NCI-H748 treated with DMSO at 0.1 percent for 48 hours (cell line): ENCODE measurements around the gene ST6GALNAC3.
"Not testable (repeated sequence)": the region's sequence is repeated elsewhere in the genome, so short reads cannot be mapped to it uniquely, and the experiment has no call there.

Experiments used
- DNase-seq: peaks from one replicate; lab custom pipeline; 2025; lab: John Stamatoyannopoulos, UW

ST6GALNAC3 gene

DNA sequence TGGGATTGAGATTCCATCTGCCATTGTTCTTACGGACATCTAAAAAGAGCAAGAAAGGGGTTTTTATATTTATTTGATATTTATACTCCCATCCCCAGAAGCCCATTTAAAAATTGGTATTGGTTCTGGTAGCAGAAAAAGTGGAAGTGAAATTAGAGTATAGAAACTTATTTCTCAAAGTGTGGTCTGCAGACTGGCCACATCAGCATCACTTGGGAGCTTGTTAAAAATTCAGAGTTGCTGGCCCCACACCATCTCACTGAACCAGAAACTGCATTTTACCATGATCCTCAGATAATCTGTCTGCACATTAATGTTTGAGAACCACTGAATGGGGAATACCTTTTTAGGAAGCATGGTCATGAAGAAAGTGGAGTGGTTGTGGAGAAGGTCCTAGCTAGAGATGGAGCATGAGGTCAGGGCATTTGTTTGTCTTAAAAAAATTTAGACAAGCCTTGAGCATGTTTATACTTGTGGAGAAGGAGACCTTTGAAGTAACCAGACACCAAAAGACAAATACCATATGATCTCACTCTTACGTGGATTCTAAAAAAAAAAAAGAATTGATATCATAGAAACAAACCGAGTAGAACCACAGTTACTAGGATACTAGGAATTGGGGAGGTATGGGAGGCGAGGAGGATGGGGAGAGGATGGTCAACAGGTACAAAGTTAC is 116.3 kb downstream of the ST6GALNAC3 start:
- DNase-seq = no peak

DNA sequence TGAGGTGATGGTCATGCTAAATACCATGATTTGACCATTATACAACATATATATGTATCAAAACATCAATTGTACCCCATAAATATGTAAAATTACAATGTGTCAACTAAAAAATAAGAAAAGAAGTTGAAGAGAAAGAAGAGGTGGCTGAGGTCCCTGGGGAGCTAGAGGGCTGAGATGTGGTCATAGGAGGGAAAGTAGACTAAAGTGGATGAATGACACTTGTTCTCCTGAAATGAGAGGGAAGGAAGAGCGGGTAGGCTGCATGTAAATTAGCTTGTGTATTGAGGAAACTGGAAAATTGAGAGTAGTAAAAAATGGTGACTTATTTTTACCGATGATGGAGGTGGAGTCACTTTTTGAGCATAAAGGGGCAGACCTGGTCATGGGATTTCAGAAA is 117.0 kb downstream of the ST6GALNAC3 start:
- DNase-seq = no peak

DNA sequence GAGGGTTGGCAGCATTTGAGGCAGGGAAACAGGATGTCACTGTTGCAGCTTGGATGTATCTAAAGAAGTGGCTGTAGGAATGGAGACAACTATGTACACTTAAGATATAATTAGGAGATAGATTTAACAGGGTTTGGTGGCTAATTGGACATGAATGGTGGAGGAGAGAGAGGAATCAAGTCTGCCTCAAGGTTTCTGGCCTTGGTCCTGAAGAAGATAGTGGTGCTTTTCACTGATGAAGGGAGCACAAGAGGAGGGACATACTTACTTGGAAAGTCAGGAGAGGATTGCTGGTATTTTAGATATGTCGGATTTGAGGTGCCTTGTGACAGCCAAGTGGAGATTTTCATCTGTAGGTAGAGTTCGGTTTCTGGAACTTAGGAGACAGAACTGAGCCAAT is 123.9 kb downstream of the ST6GALNAC3 start:
- no peak for DNase-seq

DNA sequence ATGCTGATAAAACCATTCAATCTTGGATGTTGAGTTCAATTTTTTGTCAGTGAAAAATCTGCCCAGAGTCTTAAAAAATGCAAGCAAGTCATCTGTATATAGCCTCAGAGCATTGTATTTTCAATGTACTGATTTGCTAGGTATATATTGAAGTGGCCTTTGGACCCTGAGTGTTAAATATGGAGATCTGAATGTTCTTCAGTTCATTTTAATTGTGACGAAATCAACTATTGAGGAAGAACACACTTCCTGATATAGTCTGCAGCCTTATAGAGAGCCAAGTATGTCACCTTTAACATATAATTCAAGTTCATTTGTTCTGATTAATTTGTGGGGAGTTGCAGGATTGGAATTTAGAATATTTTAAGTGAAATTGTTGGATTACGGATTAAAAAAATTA is 128.1 kb downstream of the ST6GALNAC3 start:
- DNase-seq = no peak

DNA sequence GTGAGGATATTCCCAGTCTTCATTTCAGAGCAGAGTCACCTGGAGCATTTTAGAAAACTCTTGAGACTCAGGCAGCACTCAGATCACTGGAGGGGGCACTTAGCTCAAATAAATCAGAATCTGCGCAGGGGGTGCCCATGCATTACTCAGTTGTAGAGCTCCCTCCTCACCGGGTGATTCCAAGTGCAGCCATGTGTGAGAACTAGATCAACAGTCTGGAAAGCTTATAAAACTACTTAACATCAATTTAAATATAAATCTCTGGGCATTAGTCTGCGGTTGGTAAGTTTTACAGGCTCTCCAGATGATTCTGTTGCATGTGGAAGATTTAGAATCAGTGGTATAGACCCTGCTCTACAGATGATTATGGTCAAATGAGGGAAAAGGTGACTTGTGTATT is 128.6 kb downstream of the ST6GALNAC3 start:
- DNase-seq = no peak

DNA sequence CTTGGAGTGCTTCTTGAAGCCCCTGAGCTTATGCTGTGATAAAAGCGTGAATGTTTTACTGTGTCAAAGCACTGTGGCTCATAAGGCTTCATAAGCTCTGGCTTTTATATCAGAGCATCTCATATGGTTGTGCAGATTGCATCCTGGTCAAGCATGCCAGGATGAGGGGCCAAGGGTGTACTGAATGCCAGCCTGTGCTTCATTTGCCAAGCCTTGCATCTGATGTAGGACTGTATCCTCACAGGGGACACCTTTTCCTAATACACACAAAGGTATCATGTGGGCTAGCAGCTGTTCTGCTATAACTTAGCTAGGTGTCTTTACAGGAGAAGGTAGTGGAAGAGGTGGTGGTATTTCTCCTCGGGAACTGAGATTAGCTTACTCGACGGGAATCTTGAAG is 134.7 kb downstream of the ST6GALNAC3 start:
- DNase-seq = no peak

DNA sequence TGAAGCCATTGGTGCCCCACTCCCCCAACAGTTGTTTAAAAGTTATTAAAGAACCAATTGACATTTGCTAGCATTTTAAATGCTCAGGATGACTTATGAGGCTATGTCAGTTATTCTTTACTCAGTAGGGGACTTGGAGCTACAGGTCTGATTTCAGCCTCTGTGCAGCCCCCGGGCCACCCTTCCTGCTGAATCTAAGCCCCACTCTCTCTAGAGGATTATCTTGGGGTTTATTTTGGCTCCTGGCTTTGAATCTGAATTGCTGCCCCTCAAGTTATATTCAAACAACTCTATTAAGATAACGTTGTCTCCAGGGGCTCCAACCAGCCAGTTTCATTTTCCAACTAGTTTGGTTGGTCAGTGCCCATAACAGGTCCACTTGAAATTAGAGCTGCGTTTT is 135.1 kb downstream of the ST6GALNAC3 start:
- DNase-seq = no peak

DNA sequence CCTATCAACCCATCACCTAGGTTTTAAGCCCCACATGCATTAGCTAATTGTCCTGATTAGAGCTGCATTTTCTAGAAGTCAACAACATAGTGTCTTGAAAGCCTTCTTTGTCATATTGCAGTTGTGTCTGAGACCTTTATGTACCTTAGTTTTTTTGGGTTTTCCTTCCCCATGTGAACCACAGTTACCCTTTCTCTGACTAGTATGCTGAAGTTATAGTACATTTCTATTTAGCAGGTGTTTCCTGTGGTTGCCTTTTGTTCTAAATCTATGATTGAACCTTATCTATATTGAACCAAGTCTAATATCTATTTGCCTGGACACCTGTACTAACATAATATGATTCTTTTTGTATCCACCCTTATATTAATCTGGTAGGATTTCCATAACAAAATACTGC is 135.6 kb downstream of the ST6GALNAC3 start:
- no peak for DNase-seq

DNA sequence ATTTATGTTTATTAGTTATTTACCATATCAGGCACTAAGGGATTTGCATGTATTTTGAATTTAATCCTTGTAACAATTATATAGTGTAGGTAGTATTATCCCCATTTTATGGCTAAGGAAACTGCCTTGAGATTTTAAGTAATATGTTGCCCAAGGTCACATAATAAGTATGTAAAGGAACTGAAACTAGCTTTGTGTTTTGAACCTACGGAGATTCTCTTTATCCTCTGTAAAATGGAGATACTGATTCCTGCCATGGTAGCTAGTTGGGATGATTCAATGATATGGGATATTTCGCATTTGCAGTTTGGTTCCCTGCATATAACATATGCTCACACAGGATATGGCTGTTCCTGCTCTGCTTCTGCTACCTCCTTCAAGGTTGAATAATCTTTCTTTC is 144.3 kb downstream of the ST6GALNAC3 start:
- DNase-seq = no peak

DNA sequence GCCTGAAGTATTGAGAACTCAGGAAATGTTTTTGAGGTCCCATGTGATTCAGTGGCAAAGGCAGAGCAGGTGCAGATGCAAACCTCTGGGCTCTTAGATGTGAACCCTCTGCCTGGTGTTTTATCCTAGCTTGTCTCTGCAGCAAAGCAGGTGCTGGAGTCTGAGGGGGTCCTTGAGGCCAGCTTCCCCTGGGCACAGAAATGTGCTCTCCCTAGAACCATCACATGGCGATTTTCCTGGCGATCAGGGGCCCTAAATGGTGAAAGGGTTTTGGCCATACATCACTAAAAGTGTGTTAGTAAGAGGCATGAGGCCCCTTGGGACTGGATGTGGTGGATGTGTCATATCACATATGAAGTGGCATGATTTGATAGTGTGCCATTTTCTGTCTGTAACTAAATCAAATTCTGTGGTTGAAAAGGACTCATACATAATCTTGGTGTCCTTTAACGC is 144.8 kb downstream of the ST6GALNAC3 start:
- no peak for DNase-seq

DNA sequence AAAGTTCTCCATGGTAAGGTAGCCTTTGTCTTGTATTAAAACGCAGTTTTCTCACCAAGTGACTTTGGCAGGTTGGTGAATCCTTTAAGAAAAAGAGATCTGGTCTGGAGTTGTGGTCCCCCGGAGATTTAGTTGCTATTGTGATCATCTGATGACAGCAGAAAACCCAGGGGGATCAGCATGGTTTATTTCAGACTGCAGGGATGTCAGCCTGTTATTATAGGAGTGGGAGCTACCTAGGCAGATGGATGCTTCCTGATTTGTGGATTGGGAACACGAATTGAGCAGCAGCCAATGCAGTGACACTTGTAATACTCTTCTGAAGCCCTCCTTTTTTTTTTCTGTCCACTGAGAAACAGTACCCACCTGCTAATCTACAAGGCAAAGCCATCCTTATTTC is 150.2 kb downstream of the ST6GALNAC3 start:
- DNase-seq = no peak

DNA sequence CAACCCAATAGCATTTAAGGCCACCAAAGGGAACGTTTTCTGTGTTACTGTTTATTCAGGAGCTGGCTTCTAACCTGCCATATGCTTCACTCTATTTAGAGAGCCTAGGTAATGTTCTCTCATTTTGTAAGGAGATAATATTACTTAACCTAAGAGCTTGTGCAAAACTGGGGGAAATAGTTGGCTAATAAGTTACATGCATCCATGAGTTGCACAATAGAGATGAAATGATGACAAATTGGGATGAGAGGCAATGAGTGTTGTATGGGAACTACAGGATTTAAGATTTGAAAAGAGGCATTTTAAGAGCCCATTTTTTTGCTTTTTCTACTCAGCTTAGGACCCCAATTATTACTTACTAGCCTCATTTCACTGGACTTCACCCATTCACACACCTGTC is 151.0 kb downstream of the ST6GALNAC3 start:
- no peak for DNase-seq

DNA sequence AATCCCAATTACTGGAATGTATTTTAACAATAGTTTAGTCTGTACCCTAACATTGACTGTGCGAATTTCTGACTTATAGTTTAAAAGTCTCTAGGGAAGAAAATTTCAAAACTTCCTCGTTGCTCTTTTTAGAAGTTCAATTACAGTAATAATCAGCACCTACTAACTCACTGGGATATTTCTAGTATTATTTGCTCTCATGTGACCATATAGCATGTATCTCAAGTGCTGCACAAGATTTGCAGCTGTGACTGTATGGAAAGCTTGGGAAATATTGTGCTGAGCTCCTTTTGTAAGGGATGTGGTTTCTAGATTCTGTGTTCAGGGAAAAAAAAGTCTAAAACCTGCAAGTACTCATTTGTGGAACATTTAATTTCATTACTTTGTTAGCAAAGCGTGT is 153.1 kb downstream of the ST6GALNAC3 start:
- no peak for DNase-seq

DNA sequence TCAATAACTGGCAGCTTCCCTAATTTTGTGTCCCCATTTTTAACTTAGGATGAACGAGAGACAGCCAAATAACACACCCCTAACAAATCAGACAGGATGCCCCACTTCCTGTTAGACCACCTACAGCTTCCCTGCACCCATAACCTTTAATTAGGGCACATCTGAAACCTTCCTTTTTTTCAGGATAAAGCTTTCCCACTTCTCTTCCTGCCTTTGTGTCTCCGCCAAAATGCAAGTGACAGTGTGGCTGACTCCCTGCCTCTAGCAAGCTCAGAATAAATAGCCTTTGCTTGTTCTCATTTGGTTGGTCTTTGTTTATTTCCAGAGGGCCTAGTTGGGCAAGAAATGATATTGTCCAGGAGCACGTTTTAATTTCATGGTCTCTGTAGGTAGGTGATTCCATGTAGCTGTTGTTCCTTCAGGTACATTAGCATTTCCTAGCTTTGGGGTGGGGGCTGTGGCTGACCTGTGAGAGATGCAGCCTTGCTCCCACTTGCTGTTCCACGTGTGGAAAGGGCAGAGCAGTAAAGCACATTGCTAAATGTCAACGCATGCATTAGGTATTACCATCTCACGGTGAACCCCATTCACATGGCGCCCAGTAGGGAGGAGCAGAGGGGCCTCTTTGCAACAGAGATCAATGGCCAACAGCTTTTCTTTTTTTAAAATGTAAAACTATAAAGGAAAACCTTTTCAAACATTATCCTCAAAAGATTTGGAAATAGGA is 154.9 kb downstream of the ST6GALNAC3 start:
- no peak for DNase-seq

DNA sequence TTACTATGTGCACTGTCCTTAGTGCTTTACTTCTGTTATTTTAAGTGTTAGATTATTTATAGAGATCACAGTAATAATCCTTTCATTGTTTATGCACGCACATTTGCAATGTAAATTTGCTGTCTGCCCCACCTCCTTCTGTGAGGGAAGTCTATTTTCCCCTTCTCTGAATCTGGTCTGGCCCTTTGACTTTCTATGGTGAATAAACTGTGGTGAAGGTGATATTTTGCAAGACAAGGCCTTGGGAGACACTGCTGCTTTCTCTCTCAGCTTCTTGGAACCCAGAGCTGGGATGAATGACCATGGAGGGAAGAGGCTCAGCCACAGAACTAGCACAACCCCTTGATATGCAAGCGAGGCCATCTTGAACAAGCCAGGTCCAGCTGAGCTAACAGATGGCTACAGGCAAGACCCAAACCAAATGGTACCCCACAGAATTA is 156.3 kb downstream of the ST6GALNAC3 start:
- DNase-seq = no peak

DNA sequence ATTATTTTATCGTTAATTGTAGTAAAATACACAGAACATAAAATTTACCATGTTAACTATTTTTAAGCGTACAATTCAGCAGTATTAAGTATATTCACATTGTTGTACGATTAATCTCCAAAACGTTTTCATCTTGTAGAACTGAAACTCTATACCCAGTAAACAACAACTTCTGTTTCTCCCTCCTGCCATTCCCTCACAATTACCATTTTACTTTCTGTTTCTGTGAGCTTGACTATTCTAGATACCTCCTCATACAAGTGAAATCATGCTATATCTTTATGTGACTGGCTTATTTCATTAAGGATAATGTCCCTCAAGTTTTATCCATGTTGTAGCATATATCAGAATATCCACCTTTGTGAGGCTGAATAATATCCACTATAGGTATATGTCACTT is 156.8 kb downstream of the ST6GALNAC3 start:
- no peak for DNase-seq

DNA sequence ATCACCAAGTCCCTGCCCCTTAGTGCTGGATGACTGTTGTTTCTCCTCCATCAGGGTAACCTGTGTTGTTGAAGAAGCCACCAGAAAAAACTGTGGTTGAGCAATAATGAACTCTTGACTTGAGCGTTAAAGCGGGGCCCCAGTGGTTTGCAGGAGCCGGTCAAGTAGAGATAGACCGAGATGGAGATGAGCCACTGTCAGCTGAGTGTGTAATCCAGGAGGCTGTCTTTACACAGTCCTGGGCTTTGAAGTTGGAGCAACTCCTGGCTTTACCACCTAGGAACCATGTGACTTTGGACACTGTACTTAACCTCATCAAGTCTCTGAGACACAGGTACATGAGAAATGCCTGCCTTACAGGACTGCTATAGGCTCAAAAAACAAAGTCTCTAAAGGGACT is 158.1 kb downstream of the ST6GALNAC3 start:
- no peak for DNase-seq

DNA sequence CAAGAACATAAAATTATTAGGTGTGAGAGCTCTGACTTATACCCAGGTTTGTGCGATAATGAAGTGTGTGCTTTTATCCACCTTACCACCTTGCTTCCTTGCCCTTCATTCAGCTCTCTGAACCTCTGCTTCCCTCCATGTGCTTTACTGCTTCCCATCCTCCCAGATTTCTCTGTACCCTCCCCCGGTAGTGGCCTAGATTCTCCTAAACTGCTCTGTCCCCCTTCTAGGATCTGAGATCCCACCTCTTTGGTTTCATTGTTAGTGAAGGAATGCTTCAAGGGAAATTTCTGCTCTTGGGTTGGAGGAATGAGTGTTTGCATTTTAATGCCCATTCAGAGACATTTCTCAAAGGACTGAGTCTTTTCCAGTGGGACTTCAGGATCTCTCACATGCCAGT is 159.5 kb downstream of the ST6GALNAC3 start:
- no peak for DNase-seq

DNA sequence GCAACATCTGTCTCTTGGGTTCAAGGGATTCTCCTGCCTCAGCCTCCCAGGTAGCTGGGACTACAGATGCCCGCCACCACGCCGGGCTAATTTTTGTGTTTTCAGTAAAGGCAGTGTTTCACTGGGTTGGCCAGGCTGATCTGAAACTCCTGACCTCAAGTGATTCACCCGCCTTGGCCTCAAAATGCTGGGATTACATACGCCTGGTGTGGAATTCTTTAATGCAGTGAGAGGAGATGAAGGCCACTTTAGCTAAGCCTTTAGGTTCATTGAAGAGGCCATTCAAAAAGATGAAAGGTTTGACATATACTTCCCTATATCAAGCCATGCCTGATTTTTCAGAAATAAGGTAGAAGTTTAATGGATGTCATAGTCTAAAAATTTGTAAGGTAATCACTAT is 162.7 kb downstream of the ST6GALNAC3 start:
- no peak for DNase-seq

DNA sequence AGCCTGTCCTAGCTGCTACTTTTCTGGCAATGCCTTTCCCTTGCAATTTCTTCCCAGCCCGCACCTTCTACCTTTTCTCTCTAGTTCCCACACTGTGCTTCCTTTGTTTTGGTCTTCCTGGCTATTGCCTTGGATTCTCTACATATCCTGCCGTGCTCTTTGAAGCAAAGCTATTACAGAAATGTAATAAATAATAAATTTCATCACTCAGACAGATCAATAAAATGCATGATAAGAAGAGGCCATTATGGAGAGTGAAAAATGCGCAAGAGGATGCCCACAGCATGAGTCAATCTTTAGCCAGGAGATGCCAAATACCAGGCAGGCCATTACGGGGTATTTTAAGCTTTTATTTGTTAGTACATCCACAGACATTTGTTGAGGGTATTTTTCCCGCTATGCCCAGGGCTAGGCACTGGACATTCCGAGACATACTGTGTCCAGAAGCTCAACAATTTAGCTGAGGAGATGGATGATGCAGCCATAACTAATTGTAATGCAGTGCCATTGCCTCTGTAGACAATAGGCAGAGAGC is 163.6 kb downstream of the ST6GALNAC3 start:
- DNase-seq = no peak

DNA sequence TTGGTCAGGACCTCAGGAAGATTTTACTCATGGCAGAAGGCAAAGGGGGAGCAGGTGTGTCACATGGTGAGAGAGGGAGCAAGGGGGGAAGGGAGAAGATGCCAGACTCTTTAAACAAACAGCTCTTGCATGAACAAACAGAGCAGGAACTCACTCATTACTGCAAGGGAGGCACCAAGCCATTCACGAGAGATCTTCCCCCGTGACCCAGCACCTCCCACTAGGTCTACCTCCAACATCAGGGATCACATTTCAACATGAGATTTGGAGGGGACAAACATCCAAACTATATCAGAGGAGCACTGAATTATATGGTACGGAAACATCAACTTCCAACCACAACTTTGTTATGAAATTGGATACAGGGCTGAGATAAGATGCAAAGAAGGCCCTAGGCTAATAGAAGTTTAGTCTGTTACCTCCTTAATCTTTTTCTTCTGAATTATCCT is 164.9 kb downstream of the ST6GALNAC3 start:
- peak; percentile 78 for DNase-seq

DNA sequence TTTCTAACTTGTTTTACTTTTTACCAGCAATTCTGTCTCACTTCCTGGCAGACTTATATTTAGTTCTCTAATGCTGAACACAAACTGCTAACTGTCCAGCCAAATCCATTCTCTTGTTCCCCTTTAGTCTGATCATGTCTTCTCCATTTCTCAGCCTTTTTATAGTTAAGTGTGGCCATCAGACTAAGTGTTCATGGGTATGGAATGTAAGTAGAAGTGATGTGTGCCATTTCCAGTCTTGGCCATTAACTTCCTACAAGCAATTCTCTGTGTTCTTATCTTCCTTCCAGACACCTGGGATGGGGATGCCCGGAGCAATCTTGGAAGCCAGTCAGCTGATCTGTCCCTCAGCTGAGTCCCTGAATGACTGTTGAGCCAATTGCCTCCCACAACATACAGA is 165.8 kb downstream of the ST6GALNAC3 start:
- no peak for DNase-seq

DNA sequence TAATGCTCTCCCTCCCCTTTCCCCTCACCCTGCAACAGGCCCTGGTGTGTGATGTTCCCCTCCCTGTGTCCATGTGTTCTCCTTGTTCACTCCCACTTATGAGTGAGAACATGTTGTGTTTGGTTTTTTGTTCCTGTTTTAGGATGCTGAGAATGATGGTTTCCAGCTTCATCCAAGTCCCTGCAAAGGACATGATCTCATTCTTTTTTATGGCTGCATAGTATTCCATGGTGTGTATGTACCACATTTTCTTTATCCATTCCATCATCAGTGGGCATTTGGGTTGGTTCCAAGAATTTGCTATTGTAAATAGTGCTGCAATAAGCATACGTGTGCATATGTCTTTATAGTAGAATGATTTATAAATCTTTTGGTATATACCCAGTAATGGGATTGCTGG is 168.0 kb downstream of the ST6GALNAC3 start:
- DNase-seq = not testable (repeated sequence)
